Keratinocyte (primary cell): Measurements from ENCODE around the gene DCT. TPM values are rescaled to one million over a fixed set of nuclear protein-coding genes. Genes with fewer than 3 reads are reported as not detected.

Experiments
- DNase-seq: peaks from one replicate; pipeline ENCODE4 v3.0.0-alpha.2; 2011; ENCODE audit warnings: low read depth, missing footprints, low spot score
- FAIRE-seq: peaks from 2 replicates; lab custom pipeline; 2011; peaks lifted over from hg19 to GRCh38; lab: Jason Lieb, UNC
- H2AFZ ChIP-seq: 2 replicates; pipeline ENCODE4 v1.6.0; 2012; ENCODE audit warnings: low read length, control low read depth, inconsistent platforms; ENCODE audit not compliant: control insufficient read depth
- H3K27ac ChIP-seq: 2 replicates; pipeline ENCODE4 v1.5.1; 2011; ENCODE audit warnings: low read length; ENCODE audit not compliant: control insufficient read depth, insufficient read depth
- H3K27me3 ChIP-seq: 3 replicates; pipeline ENCODE4 v1.6.0; 2011; ENCODE audit warnings: low read length; ENCODE audit not compliant: control insufficient read depth, insufficient read depth; ENCODE audit errors: extremely low read depth
- H3K36me3 ChIP-seq, 2 experiments: 2 replicates in 1 of 2; 3 replicates in 1 of 2; pipeline ENCODE4 v1.5.1; 2011; ENCODE audit warnings: low read length in 2 of 2, mild to moderate bottlenecking in 1 of 2; ENCODE audit not compliant: control insufficient read depth in 2 of 2, insufficient read depth in 2 of 2; ENCODE audit errors: extremely low read depth in 1 of 2
- H3K4me1 ChIP-seq: 3 replicates; pipeline ENCODE4 v1.5.1; 2011; ENCODE audit warnings: low read length; ENCODE audit not compliant: control insufficient read depth, insufficient read depth; ENCODE audit errors: extremely low read depth
- H3K4me2 ChIP-seq: 3 replicates; pipeline ENCODE4 v1.6.0; 2011; ENCODE audit warnings: low read depth, low read length; ENCODE audit not compliant: control insufficient read depth, insufficient read depth; ENCODE audit errors: extremely low read depth
- H3K4me3 ChIP-seq, 3 experiments: fragments of 200-600 bp in 1 of 3; sonication (generic) in 1 of 3; 2 replicates in 2 of 3; 3 replicates in 1 of 3; pipeline ENCODE4 v1.5.1; 2011 to 2016; ENCODE audit warnings: low read length in 3 of 3, mild to moderate bottlenecking in 3 of 3, control low read depth in 2 of 3, inconsistent platforms in 1 of 3, low read depth in 1 of 3, mixed read lengths in 1 of 3, mixed run types in 1 of 3, moderate library complexity in 1 of 3; ENCODE audit not compliant: control insufficient read depth in 2 of 3, insufficient read depth in 2 of 3; ENCODE audit errors: extremely low read depth in 1 of 3
- H3K79me2 ChIP-seq: 2 replicates; pipeline ENCODE4 v1.6.0; 2012; ENCODE audit warnings: low read length; ENCODE audit not compliant: control insufficient read depth, insufficient read depth
- H3K9ac ChIP-seq: 3 replicates; pipeline ENCODE4 v1.6.0; 2011; ENCODE audit warnings: low read length; ENCODE audit not compliant: control insufficient read depth, insufficient read depth; ENCODE audit errors: extremely low read depth
- H3K9me1 ChIP-seq: 3 replicates; pipeline ENCODE4 v1.6.0; 2011; ENCODE audit warnings: low read length; ENCODE audit not compliant: control insufficient read depth, insufficient read depth; ENCODE audit errors: extremely low read depth
- H3K9me3 ChIP-seq: 2 replicates; pipeline ENCODE4 v1.5.1; 2012; ENCODE audit warnings: low read depth, low read length; ENCODE audit not compliant: control insufficient read depth
- H4K20me1 ChIP-seq: 3 replicates; pipeline ENCODE4 v1.6.0; 2011; ENCODE audit warnings: low read length; ENCODE audit not compliant: control insufficient read depth, insufficient read depth; ENCODE audit errors: extremely low read depth
- EZH2 ChIP-seq: IDR thresholded peaks from one replicate; pipeline ENCODE4 v1.6.1; 2012; ENCODE audit warnings: inconsistent platforms, mild to moderate bottlenecking, low read length, moderate library complexity
- dilution Hi-C: fragments of 300-500 bp; cut with MboI; formaldehyde crosslinking; loops from one replicate; pipeline ENCODE4 v1.7.0; 2020; ENCODE audit warnings: low sequenced_read_pairs; ENCODE audit not compliant: extremely low pct_ligation_motif_present
- polyA plus RNA-seq, 5 experiments: library from polyadenylated mRNA; depleted of rRNA in 3 of 5; stranded (reverse) in 3 of 5; stranded (forward) in 1 of 5; unstranded in 1 of 5; fragments of >200 nt; gene quantifications; 1 replicate in 1 of 5; 2 replicates in 3 of 5; 3 replicates in 1 of 5; pipeline versions ENCODE4 v1.2.1 to v1.2.3, GENCODE V29; 2011 to 2012; ENCODE audit warnings: missing spikeins in 2 of 5, low read depth in 1 of 5, low replicate concordance in 1 of 5
- TF ChIP-seq, protein P1 (sequence below), 3 experiments: IDR thresholded peaks in 1 of 3; conservative IDR thresholded peaks in 1 of 3; optimal IDR thresholded peaks in 1 of 3; 2 replicates in 2 of 3; 3 replicates in 1 of 3; pipeline versions ENCODE3 to v1.5.1; 2011; ENCODE audit warnings: low read length in 3 of 3, mild to moderate bottlenecking in 3 of 3, moderate library complexity in 2 of 3, control low read depth in 1 of 3, inconsistent platforms in 1 of 3; ENCODE audit not compliant: insufficient read depth in 2 of 3; ENCODE audit errors: extremely low read depth in 1 of 3

The DCT gene
- polyA plus RNA-seq, 1 donor (not counting 4 experiments of a cell fraction or from before 2014, with no cell fraction given) = 0.04 TPM

DNA sequence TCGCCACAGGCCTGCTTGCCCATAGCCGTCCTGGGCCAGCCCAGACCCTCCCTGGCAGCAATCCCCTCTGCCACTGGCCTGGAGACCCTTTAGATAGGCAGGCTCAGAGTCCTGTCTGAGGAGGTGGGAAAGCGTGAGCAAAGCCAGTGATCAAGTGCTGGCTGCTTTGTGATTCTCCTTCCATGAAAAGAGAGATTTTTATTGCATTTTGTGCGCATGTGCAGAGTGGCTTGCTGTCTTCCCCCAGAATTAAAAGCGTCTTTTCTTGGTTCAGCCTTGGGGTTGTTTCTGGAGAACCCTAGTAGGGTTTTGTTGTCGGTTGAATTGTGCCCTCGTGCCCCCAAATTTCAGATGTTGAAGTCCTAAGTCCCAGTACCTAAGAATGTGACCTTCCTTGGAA is 44.9 kb upstream of the DCT start:
- Histone ChIP-seq H3K36me3 (no peaks in the 10 kb centered on the region), H2AFZ (no peak overlapping the region), H3K27me3 (no peaks in the 10 kb centered on the region), H3K4me3 (no peak overlapping the region), H3K9ac (no peak overlapping the region), H3K4me2 (no peak overlapping the region), H3K9me1 (no peaks in the 10 kb centered on the region), H3K9me3 (no peaks in the 10 kb centered on the region), H3K4me1 (no peaks in the 10 kb centered on the region), H3K27ac (no peak overlapping the region), H4K20me1 (no peaks in the 10 kb centered on the region), H3K79me2 (no peaks in the 10 kb centered on the region)
- FAIRE-seq (no peak), DNase-seq (no peak)
- dilution Hi-C loops = no loop called here
- TF ChIP-seq, protein P1, sequence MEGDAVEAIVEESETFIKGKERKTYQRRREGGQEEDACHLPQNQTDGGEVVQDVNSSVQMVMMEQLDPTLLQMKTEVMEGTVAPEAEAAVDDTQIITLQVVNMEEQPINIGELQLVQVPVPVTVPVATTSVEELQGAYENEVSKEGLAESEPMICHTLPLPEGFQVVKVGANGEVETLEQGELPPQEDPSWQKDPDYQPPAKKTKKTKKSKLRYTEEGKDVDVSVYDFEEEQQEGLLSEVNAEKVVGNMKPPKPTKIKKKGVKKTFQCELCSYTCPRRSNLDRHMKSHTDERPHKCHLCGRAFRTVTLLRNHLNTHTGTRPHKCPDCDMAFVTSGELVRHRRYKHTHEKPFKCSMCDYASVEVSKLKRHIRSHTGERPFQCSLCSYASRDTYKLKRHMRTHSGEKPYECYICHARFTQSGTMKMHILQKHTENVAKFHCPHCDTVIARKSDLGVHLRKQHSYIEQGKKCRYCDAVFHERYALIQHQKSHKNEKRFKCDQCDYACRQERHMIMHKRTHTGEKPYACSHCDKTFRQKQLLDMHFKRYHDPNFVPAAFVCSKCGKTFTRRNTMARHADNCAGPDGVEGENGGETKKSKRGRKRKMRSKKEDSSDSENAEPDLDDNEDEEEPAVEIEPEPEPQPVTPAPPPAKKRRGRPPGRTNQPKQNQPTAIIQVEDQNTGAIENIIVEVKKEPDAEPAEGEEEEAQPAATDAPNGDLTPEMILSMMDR (optimal IDR thresholded peaks at IDR 0.05 in 1 of 3, IDR thresholded peaks at IDR 0.05 in 1 of 3, conservative IDR thresholded peaks at IDR 0.05 in 1 of 3; ENCODE audit: extremely low read depth in 1 of 3, insufficient read depth in 2 of 3, low read length in 3 of 3) = no peak
- TF ChIP-seq EZH2 = no peak

DNA sequence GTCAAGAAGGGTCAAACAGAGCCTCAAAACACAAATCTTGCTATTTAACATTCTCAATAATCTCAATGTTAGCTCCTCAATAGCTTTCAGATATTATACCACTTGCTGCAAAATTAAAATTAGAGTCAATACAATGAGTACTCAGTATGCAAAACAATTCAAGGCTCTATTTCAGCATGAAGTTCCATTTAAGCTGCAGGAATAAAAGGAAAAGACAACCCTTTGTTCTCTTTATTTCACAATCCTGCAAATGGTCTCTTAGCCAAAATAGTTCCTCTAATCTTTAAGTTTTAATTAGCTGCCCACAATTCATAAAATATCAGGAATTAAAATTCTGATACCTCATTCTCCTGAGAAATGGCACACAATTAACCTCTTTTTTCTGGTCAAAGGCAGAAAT is 40.5 kb upstream of the DCT start:
- no peaks in the 10 kb centered on the region for H4K20me1 ChIP-seq
- no peaks in the 10 kb centered on the region for H3K9me1 ChIP-seq
- dilution Hi-C loops = no loop called here
- no peak overlapping the region for H3K9ac ChIP-seq
- H3K9me3 ChIP-seq = no peaks in the 10 kb centered on the region
- no peak overlapping the region for H3K4me3 ChIP-seq
- H3K79me2 ChIP-seq = no peaks in the 10 kb centered on the region
- no peaks in the 10 kb centered on the region for H3K36me3 ChIP-seq
- H2AFZ ChIP-seq = no peak overlapping the region
- no peak overlapping the region for H3K4me2 ChIP-seq
- H3K27me3 ChIP-seq = no peaks in the 10 kb centered on the region
- H3K27ac ChIP-seq = no peak overlapping the region
- DNase-seq (no peak), FAIRE-seq (no peak)
- no peaks in the 10 kb centered on the region for H3K4me1 ChIP-seq
- no peak for TF ChIP-seq EZH2

DNA sequence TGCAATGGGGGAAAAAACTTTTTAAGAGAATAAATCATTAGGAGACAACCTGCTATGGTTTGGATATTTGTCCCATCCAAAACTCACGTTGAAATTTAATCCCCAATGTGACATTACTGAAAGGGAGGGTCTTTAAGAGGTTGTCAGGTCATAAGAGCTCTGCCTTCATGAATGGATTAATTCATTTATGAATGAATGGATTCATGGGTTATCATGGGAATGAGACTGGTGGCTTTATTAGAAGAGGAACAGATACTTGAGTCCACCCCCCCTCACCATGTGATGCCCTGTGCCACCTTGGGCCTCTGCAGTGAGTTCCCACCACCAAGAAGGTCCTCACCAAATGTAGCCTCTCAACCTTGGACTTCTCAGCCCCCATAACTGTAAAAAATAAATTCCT is 37.0 kb upstream of the DCT start:
- no peaks in the 10 kb centered on the region for H3K79me2 ChIP-seq
- no peak overlapping the region for H3K27ac ChIP-seq
- H2AFZ ChIP-seq = no peak overlapping the region
- no peak overlapping the region for H3K4me2 ChIP-seq
- no peak for DNase-seq
- H3K9me3 ChIP-seq = no peaks in the 10 kb centered on the region
- H3K27me3 ChIP-seq = no peaks in the 10 kb centered on the region
- TF ChIP-seq EZH2 = no peak
- TF ChIP-seq, protein P1 (optimal IDR thresholded peaks at IDR 0.05 in 1 of 3, IDR thresholded peaks at IDR 0.05 in 1 of 3, conservative IDR thresholded peaks at IDR 0.05 in 1 of 3; ENCODE audit: extremely low read depth in 1 of 3, insufficient read depth in 2 of 3, low read length in 3 of 3) = no peak
- no peak for FAIRE-seq
- H3K4me1 ChIP-seq = no peaks in the 10 kb centered on the region
- no peaks in the 10 kb centered on the region for H4K20me1 ChIP-seq
- H3K36me3 ChIP-seq = no peaks in the 10 kb centered on the region
- dilution Hi-C loops = no loop called here
- no peaks in the 10 kb centered on the region for H3K9me1 ChIP-seq
- no peak overlapping the region for H3K4me3 ChIP-seq
- H3K9ac ChIP-seq = no peak overlapping the region
